HG02840 (cell line): Measurements from ENCODE around the gene TUBD1.
"Not testable (repeated sequence)": the region's sequence is repeated elsewhere in the genome, so short reads cannot be mapped to it uniquely, and the experiment has no call there.

Source experiments
- ATAC-seq: cut with Tn5 transposase; IDR thresholded peaks from one replicate; pipeline ENCODE4 v1.9.1; 2021; ENCODE audit warnings: mild to moderate bottlenecking, moderate library complexity, moderate number of reproducible peaks; ENCODE audit not compliant: unreplicated experiment, low FRiP score

Gene TUBD1

DNA sequence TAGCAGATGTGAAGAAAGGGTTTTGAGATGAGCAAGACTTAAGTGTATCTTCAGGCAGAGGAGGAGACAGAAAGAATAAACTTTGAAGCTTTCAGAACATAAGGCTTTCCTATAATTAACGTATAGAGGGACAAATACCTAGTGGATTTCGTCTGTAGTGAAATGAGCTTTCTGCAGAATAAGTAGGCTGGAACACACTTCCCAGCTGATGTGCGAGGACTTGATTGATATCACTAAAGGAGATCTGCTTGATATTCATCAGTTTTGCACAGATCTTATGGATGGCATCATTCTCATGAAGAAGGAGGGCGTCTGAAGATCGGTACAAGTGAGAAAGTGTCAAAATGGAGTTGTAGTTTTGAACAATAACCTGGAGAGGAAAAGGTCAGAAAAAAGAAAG lies 14.8 kb downstream of the TUBD1 start:
- no peak for ATAC-seq

- ATAC-seq: no peak
Observed at GRCh38 chr17:59876107-59876506, 16.6 kb downstream of the TUBD1 start.

GRCh38 chr17:59874376-59874775 lies 18.4 kb downstream of the TUBD1 start:
- no peak for ATAC-seq

DNA sequence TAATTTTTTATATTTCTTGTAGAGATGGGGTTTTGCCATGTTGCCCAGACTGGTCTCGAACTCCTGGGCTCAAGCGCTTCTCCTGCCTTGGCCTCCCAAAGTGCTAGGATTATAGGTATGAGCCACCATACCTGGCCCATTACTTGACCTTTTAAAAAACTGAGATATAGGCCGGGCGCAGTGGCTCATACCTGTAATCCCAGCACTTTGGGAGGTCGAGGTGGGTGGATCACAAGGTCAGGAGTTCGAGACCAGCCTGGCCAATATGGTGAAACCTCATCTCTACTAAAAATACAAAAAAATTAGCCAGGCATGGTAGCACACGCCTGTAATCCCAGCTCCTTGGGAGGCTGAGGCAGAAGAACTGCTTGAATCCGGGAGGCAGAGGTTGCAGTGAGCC lies 19.3 kb downstream of the TUBD1 start:
- not testable (repeated sequence) for ATAC-seq

- ATAC-seq: no peak
Observed at GRCh38 chr17:59872351-59872750, 20.4 kb downstream of the TUBD1 start.

GRCh38 chr17:59870482-59870881 lies 22.3 kb downstream of the TUBD1 start:
- ATAC-seq: no peak

- no peak for ATAC-seq
Observed at GRCh38 chr17:59869941-59870218, 22.9 kb downstream of the TUBD1 start.

DNA sequence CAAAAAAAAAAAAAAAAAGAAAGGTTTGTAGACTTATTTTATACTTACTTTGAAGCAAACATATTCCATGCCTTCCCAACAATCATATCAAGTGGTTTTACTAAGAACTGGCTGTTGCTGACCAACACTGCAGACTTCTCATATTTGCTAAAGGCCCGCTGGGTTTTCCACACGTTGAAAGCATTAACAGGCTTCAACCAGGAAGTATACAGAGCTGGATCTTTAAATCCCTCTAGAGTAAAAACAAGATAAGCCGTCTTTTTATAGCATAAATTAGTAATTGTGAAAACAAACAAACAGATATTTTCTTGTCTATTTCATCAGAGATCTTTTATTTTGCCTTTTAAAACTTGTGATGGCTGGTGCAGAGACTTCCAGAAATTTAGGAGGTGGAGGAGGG lies 29.1 kb downstream of the TUBD1 start:
- no peak for ATAC-seq

GRCh38 chr17:59859444-59860025 lies 33.2 kb downstream of the TUBD1 start:
- ATAC-seq: no peak

DNA sequence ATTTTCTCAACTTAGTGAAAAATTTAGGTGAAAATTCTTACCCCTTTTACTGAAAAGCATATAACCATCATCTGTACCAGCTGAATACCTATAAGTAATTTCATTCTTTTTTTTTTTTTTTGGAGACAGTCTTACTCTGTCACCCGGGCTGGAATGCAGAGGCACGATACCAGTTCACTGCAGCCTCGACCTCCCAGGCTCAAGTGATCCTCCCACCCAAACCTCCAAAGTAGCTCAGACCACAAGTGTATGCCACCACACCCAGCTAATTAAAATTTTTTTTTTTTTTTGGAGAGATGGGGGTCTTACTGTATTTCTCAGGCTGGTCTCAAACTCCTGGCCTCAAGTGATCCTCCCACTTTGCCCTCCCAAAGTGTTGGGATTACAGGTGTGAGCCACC lies 33.8 kb downstream of the TUBD1 start:
- no peak for ATAC-seq

DNA sequence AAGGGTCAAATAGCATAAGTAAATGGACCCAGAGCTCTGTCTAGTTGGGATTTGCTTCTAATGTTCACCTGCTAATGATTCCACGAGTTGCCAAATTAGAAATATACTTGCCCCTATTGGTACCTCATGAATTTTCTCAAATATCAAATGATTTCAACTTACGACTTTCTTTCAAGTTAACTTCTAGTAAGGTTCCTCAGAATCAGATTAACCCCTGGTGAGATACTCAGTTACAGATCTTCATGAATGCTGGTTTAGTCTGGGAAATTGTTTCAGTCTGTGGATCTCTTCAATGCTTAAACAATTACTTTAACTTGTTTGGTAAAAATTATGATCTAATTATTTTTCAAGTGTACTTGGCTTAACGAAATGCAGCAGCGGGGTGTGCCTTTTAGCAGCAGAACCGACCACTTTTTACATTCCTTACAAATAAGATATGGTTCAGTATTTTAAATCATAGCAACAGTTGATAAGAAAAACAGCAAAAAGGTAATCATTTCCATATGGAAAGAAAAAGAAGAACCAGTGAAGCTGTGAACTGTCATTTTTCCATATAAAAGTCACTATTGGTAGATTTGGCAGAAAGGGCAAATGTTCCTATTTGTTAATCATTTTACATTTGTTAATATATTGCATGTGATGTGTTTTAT lies 34.5 kb downstream of the TUBD1 start:
- no peak for ATAC-seq

GRCh38 chr17:59856859-59857794 lies 35.6 kb downstream of the TUBD1 start:
- no peak for ATAC-seq

DNA sequence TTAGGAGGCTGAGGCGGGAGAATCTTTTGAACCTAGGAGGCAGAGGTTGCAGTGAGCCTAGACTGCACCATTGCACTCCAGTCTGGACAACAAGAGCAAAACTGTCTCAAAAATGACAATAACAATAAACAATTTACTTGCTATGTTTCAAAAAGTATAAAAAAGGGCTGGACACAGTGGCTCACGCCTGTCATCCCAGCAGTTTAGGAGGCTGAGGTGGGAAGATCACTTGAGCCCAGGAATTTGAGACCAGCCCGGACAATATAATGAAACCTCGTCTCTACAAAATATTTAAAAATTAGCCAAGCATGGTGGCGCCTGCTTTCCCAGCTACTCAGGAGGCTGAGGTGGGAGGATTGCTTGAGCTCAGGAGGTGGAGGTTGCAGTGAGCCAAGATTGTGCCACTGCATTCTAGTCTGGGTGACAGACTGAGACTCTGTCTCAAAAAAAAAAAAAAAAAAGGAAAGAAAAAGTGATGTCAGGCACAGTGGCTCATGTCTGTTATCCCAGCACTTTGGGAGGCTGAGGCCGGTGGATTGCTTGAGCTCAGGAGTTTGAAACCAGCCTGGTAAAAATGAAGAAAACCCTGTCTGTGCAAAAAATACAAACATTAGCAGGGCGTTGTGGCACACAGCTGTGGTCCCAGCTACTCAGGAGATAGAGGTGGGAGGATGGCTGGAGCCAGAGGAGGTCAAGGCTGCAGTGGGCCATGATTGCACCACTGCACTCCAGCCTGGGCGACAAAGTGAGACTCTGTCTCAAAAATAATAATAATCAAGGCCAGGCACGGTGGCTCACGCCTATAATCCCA lies 38.6 kb downstream of the TUBD1 start:
- not testable (repeated sequence) for ATAC-seq

DNA sequence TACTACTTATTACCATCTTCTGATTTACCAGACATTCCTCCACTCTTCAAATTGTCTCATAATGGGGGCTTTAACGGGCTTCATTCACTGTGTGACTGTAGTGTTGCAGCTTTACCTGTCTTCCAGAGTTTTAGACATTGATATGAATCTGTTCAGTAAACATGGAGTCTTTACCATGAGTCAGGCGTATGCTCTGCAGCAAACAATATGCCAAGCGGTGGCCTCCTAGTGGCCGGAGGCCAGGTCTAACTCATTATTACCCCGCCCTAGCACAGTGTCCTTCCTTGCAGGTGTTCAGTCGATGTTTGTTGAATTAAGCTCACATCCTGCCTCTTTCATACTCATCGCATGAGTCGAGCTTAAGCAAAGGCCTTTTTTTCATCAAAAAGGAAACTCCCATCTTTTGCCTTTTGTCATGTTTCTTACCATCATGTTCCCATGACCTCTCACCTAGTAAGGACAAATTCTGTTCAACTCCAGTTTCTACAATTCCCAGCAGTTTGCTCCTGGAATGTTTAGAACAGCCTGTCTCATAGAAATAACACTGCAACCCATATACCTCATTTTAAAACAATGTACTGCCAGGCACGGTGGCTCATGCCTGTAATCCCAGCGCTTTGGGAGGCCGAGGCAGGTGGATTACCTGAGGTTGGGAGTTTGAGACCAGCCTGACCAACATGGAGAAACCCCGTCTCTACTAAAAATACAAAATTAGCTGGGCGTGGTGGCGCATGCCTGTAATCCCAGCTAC lies 39.4 kb downstream of the TUBD1 start:
- ATAC-seq: no peak

- not testable (repeated sequence) for ATAC-seq
Observed at GRCh38 chr17:59852847-59853167, 39.9 kb downstream of the TUBD1 start.

- ATAC-seq: no peak
Observed at GRCh38 chr17:59851439-59852375, 41.0 kb downstream of the TUBD1 start.

DNA sequence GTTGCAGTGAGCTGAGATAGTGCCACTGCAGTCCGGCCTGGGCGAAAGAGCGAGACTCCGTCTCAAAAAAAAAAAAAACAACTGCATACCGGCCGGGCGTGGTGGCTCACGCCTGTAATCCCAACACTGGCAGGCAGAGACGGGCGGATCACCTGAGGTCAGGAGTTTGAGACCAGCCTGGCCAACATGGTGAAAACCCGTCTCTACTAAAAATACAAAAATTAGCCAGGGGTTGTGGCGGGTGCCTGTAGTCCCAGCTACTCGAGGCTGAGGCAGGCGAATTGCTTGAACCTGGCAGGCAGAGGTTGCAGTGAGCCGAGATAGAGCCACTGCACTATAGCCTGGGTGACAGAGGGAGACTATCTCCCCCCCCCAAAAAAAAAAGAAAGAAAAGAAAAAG lies 42.4 kb downstream of the TUBD1 start:
- ATAC-seq: not testable (repeated sequence)

DNA sequence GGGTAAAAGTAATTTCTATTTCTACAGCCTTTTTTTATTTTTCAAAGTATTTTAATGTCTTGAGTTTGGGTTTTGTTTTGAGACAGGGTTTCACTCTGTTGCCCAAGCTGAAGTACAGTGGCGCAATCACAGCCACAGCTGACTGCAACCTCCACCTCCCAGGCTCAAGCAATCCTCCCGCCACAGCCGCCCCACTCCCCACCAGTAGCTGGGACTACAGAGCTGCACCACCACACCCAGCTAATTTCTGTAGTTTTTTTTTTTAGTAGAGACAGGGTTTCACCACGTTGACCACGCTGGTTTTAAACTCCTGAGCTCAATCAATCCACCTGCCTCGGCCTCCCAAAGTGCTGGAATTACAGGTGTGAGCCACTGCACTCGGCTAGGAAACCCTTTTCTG lies 44.0 kb downstream of the TUBD1 start:
- no peak for ATAC-seq

DNA sequence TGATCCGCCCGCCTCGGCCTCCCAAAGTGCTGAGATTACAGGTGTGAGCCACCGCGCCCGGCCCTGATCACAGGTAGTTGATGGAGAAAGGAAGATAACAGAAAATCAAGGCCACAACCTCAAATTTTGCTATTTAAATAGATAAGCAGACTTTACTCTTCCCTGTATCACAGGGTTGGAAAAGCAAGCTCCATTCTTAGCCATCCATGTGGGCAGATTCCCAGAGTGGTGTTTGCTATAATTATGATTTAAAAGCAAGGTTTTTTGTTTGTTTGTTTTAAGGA lies 44.4 kb downstream of the TUBD1 start:
- no peak for ATAC-seq
